IPS-18c (cell line): ENCODE measurements around the gene HIF3A.

Experiments used
- H3K4me3 ChIP-seq: 2 replicates; pipeline ENCODE4 v1.7.0; 2013; ENCODE audit warnings: low read depth, mild to moderate bottlenecking, low read length, moderate library complexity; ENCODE audit not compliant: insufficient read depth
- H3K9me3 ChIP-seq: one replicate; pipeline ENCODE4 v1.6.1; 2013; ENCODE audit warnings: mild to moderate bottlenecking, low read length, moderate library complexity; ENCODE audit not compliant: control insufficient read depth, insufficient read depth

Gene HIF3A

GRCh38 chr19:46347572-46347883 lies 50.7 kb downstream of the HIF3A start:
- Histone ChIP-seq H3K4me3 (peak overlapping the region; percentile 98), H3K9me3 (no peaks in the 10 kb centered on the region)

DNA sequence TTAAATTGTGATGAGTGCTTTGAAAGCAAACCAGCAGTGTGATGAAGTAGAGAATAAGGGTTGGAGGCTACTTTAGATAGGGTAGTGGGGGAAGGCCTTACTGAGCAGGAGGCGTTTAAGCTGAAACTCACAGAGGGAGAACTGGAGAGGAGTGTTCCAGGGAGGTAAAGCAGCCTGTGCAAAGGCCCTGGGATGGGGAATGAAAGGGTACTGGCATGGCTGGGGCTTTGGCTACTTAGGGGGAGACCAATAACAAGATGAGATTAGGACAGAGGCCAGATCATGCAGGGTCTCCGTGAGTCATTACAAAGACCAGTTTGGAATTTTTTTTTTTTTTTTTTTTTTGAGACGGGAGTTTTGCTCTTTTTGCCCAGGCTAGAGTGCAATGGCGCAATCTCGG lies 51.1 kb downstream of the HIF3A start:
- peak overlapping the region; percentile 98 for H3K4me3 ChIP-seq
- H3K9me3 ChIP-seq = no peaks in the 10 kb centered on the region

- no peak overlapping the region for H3K4me3 ChIP-seq
- H3K9me3 ChIP-seq = peaks cover 2% of the 10 kb centered on the region
These were observed 52.6 kb downstream of the HIF3A start for GRCh38 chr19:46349311-46349993.

DNA sequence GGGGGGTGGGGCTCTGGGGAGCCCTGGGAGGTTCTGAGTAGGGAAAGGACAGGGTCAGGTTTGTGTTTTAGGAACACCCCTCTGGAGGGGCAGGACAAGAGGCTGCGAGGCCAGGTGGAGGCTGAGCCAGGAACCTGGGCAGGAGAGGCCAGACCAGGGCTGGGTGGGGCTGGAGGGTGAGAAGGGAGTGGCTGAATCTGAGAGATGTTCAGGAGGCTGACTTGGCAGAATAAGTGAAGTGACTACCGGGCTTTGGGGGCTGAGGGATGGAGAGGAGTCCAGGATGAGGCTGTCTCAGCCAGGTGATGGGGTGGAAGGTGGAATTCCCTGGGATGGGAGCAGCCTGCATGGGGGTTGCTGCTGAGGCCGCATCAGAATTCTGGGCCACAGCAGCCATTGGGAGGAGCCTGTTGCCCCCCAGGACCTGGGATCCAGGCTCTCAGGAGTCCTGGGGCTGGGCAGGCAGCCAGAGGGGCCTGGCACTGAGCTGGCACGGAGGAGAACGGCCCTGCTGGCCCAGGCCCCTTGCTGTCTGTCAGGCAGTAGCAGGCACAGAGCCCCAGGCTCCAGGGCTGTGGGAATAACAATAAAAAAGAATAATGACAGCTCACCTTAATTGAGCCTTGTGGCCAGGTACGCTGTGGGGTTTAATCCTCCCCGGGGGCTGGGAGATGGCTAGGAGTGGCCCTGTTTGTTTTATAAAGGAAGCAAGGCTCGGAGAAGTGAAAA lies 53.4 kb downstream of the HIF3A start:
- Histone ChIP-seq H3K4me3 (no peak overlapping the region), H3K9me3 (peaks cover 2% of the 10 kb centered on the region)

DNA sequence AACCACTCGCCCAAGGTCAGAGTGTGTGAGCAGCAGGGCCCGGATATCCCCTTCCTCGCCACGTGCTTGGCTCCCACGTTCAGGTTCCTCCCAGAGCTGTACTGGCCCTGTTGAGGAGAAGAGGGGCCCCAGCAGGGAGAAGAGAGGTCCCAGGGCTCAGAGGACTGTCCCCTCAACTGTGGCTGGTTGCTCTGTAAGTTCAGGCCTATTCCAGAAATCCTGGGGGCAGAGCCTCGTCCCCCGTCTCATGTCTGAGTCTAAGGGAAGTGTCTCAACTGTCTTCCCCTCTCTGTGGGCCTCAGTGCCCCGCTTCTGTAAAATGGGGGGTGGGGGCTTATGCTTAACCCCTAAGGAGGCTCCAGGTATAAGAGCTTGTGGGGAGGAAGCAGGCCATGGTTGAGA lies 53.9 kb downstream of the HIF3A start:
- no peak overlapping the region for H3K4me3 ChIP-seq

GRCh38 chr19:46351241-46352041 lies 54.6 kb downstream of the HIF3A start:
- no peak overlapping the region for H3K4me3 ChIP-seq

More for the DNA sequence above, 53.9 kb downstream of the HIF3A start:
- H3K9me3 ChIP-seq = peaks cover 2% of the 10 kb centered on the region

DNA sequence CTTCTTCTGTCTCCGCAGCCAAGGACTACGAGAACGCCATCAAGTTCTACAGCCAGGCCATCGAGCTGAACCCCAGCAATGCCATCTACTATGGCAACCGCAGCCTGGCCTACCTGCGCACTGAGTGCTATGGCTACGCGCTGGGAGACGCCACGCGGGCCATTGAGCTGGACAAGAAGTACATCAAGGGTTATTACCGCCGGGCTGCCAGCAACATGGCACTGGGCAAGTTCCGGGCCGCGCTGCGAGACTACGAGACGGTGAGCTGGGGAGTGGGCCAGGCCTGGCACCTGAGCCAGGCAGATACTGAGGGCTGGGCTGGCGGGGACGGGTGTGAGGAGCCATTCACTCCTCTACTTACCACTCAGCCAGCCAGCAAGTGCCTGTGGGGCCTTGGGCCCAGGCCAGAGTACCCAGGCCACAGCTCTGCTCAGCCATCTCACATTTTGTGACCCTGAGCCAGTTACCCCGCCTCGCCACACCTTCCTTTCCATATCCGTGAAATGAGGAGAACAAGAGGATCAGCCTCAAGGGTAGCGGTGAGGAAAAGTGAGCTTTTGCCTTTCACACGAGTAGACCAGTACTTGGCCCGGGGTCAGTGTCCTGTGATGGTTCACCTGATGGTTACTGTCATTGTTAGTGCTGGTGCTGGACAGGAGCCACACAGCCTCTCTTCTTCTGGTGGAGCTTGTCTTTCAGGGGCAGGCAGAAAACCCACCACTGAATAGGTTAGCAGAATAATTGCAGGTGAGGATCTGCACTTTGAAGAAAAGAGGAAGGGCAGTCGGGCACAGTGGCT lies 57.1 kb downstream of the HIF3A start:
- Histone ChIP-seq H3K4me3 (no peak overlapping the region), H3K9me3 (peaks cover 2% of the 10 kb centered on the region)

More at GRCh38 chr19:46351241-46352041, 54.6 kb downstream of the HIF3A start:
- peaks cover 2% of the 10 kb centered on the region for H3K9me3 ChIP-seq

DNA sequence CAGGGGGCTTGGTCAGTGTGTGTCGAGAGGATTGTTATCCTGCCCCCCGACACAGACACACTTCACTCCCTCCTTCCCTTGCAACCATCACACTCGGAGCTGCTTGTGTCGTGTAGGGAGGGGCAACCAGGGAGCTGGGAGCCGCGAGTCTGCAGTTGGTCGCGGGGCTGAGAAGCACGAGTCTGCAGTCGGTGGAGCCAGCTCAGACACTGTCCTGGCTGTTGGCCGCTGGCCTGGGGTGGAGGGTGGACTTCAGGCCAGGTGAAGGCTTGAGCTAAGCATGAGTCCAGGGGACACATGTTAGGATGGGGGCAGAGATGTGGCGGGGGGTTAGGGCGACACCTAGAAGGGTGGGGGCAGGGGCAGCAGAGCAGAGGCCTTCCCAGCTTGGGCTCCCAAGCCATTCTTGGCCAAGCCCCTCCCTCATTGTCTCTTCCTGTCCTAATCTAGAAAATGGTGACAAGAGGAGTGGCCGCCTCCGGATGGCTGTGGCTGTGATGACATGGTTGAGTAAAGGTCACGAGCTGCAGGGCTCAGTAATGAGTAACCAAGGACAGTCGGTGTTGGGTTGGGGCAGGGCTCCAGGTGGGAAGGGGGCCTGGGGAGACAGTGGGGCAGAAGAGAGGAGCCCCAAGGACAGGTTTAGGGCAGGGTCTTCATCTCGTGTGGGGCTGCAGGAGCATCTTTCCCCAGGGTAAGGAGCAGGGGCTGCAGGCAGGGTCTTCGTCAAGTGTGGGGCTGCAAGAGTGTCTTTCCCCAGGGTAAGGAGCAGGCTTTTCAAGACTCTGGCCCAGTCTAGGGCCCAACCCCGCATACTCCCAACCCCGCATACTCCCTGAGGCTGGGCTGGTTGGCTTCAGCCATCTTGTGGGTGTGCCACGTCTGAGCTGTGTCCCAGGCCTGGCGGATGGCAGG lies 58.6 kb downstream of the HIF3A start:
- Histone ChIP-seq H3K9me3 (peaks cover 2% of the 10 kb centered on the region), H3K4me3 (no peak overlapping the region)

- H3K9me3 ChIP-seq = peaks cover 2% of the 10 kb centered on the region
- no peak overlapping the region for H3K4me3 ChIP-seq
These were observed 59.6 kb downstream of the HIF3A start for GRCh38 chr19:46356149-46357055.

DNA sequence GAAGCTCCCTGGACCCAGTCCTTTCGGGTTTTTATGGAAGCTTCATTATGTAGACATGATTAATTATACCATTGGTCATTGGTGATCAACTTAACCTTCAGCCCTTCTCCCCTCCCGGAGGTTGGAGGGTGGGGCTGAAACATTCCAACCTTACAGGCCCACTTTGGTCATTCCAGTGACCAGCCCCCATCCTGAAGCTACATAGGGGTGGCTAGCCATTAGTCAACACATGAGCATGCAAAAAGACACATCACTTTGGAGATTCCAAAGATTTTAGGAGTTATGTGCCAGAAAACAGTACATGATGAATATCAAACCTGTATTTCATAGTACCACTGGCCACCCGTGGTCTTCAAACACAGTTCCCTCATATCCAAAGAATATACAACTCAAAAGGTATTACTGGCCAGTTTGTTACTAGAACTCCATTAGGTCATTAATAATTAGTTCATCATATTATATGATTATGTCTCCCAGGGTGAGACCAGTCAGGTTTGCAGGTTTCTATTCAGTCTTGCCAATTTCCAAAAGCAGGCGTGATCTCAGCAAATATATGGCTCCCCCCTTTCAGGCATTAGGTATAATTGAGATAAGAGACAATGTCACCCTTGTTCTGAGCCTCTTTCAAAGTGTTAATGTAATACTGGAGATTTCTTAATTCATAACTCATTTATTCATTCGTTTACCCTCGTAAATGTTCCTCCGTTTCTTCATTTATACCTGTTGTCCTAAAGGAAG lies 61.2 kb downstream of the HIF3A start:
- H3K4me3 ChIP-seq = no peak overlapping the region
- H3K9me3 ChIP-seq = peaks cover 2% of the 10 kb centered on the region

DNA sequence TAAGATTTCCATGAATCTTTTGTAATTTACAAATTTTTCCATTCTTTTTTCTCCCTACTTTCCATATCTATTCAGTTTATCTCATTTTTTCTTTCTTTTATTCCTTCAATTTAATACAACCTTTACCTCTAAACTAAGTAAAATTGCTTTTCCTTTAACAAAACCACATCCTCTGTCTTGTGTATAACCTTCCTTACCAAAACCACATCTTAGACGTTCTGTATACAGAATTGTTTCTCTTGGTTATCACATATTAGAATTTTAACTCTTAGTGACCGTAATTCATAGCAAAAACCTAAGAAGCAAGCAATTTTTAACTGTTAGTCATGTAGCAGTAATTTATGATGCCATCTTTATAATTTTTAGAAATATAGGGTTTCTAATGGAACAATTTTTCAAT lies 65.1 kb downstream of the HIF3A start:
- H3K4me3 ChIP-seq = no peak overlapping the region
- H3K9me3 ChIP-seq = no peaks in the 10 kb centered on the region

GRCh38 chr19:46364359-46364758 lies 67.5 kb downstream of the HIF3A start:
- Histone ChIP-seq H3K9me3 (no peaks in the 10 kb centered on the region), H3K4me3 (no peak overlapping the region)

DNA sequence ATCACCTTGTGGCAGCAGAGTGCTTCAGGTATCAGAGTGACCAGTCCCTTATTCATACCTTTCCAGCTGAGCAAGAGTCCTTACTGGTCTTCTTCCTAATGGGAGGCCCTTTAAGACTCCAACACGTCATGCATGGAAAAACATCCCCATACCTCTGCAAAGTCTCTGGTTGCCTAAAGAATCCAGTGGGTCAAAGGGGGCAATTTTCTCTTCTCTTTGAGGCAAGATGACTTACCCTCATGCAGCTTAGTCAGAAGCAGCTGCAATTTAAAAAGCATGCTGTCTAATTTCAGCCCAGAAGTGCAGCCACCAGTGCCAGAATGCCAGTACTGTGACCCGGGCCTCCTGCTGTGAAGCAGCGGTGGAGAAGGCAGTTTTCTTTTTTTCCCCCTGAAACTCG lies 68.7 kb downstream of the HIF3A start:
- Histone ChIP-seq H3K9me3 (no peaks in the 10 kb centered on the region), H3K4me3 (no peak overlapping the region)

DNA sequence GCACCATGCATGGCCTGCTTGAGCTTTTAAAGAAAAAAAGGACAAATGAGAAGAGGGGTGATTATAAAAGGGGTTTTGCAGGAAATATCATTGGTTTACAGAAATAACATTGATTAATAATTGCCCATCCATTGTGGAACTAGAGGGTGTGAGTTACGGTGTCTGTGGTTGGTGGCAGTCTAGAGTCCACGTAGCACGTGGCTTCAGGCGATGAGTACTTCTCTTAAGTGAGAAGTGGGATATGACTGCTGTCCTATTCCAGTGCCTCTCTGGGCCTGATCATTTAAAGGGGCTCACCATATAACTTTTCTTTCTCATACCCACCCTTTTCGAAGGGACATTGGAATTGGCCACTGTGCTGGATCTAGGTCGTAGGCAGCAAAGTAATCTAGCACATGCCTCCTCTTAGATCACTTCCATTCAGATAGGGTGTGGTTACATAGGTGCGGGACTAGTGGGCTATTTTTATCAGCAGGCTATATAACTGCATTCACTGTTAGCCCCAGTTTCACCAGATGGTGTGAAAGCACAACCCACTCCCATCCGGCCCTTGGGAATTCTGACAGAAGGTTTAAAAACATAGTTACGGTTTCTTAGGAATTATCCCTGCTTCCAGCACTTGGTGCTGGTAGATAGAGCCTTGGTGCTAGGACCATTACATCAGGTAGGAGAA lies 69.9 kb downstream of the HIF3A start:
- Histone ChIP-seq H3K9me3 (no peaks in the 10 kb centered on the region), H3K4me3 (no peak overlapping the region)
